AG09319 (cell line): Measurements from ENCODE around the gene ANKMY2.

ENCODE experiments used
- DNase-seq: peaks from one replicate; pipeline ENCODE4 v3.0.0-alpha.2; 2010; ENCODE audit warnings: low read depth; ENCODE audit errors: extremely low read depth
- CTCF ChIP-seq: IDR thresholded peaks from 2 replicates; pipeline ENCODE4 v1.5.1; 2011; ENCODE audit warnings: low read depth, mild to moderate bottlenecking, inconsistent platforms, low read length, moderate library complexity

Gene ANKMY2

GRCh38 chr7:16587790-16588189 is 57.8 kb downstream of the ANKMY2 start:
- TF ChIP-seq CTCF: no peak
- DNase-seq: no peak

GRCh38 chr7:16587129-16587528 is 58.4 kb downstream of the ANKMY2 start:
- no peak for TF ChIP-seq CTCF
- no peak for DNase-seq

- DNase-seq: no peak
- TF ChIP-seq CTCF: no peak
Observed at GRCh38 chr7:16586081-16586874, 59.3 kb downstream of the ANKMY2 start.

- TF ChIP-seq CTCF: no peak
- DNase-seq: no peak
Observed at GRCh38 chr7:16585540-16585939, 60.0 kb downstream of the ANKMY2 start.

GRCh38 chr7:16583834-16584233 is 61.7 kb downstream of the ANKMY2 start:
- TF ChIP-seq CTCF: no peak
- DNase-seq: no peak

GRCh38 chr7:16581286-16581685 is 64.3 kb downstream of the ANKMY2 start:
- no peak for TF ChIP-seq CTCF
- DNase-seq: no peak

- DNase-seq: no peak
- no peak for TF ChIP-seq CTCF
Observed at GRCh38 chr7:16579216-16579615, 66.3 kb downstream of the ANKMY2 start.
